IMR-90 (cell line): ENCODE data around the gene CES1. TPM values are rescaled to one million over a fixed set of nuclear protein-coding genes. Genes with fewer than 3 reads are reported as not detected.

Experiments used
- ATAC-seq: fragments of 200-7000 bp; cut with Tn5 transposase; 2 replicates; pipeline ENCODE4 v1.9.1; 2020; ENCODE audit warnings: low read depth, mild to moderate bottlenecking, moderate library complexity
- BruUV-seq: library from RNA; stranded (reverse); fragments of 400-500 nt; replicated peaks from 2 replicates; lab custom pipeline; 2021; lab: Mats Ljungman, UMichigan
- CTCF ChIA-PET: fragments of 300-600 bp; formaldehyde crosslinking; extraction: SDS; loops from one replicate; lab custom pipeline; 2021; ENCODE audit warnings: antibody characterized with exemption; lab: Yijun Ruan, JAX
- POLR2A ChIA-PET: fragments of 300-600 bp; sonication (Branson Sonifier 250); formaldehyde crosslinking; loops from one replicate; lab custom pipeline; 2022; ENCODE audit warnings: antibody characterized with exemption; ENCODE audit not compliant: unreplicated experiment; lab: Charles Lee
- DNase-seq: peaks from one replicate; pipeline ENCODE4 v3.0.0; 2013
- H2AFZ ChIP-seq: replicated peaks from 2 replicates; pipeline ENCODE3; 2013; ENCODE audit warnings: low read length, mild to moderate bottlenecking; ENCODE audit not compliant: poor library complexity
- H2AK5ac ChIP-seq: 2 replicates; pipeline ENCODE4 v1.6.1; 2013; ENCODE audit warnings: low read depth, low read length, inconsistent platforms
- H2AK9ac ChIP-seq: replicated peaks from 2 replicates; pipeline ENCODE3; 2013; ENCODE audit warnings: mild to moderate bottlenecking, low read depth, low read length, moderate library complexity; ENCODE audit not compliant: poor library complexity
- H2BK120ac ChIP-seq: 2 replicates; pipeline ENCODE4 v1.6.1; 2013; ENCODE audit warnings: low read depth, low read length, inconsistent platforms
- H2BK15ac ChIP-seq: 3 replicates; pipeline ENCODE4 v1.6.1; 2013; ENCODE audit warnings: low read depth, low read length, inconsistent platforms
- H2BK20ac ChIP-seq: 2 replicates; pipeline ENCODE4 v1.6.1; 2013; ENCODE audit warnings: low read depth, mild to moderate bottlenecking, inconsistent platforms, low read length, moderate library complexity
- H2BK5ac ChIP-seq: 2 replicates; pipeline ENCODE4 v1.6.1; 2013; ENCODE audit warnings: mild to moderate bottlenecking, low read depth, low read length, inconsistent platforms; ENCODE audit not compliant: poor library complexity, severe bottlenecking
- H3K14ac ChIP-seq: replicated peaks from 2 replicates; pipeline ENCODE4 v1.6.1; 2013; ENCODE audit warnings: low read depth, low read length, inconsistent platforms
- H3K18ac ChIP-seq: 2 replicates; pipeline ENCODE4 v1.6.1; 2013; ENCODE audit warnings: low read depth, low read length, control low read depth
- H3K23ac ChIP-seq: 2 replicates; pipeline ENCODE4 v1.6.1; 2013; ENCODE audit warnings: low read depth, low read length, inconsistent platforms
- H3K27ac ChIP-seq: 2 replicates; pipeline ENCODE4 v1.5.1; 2013; ENCODE audit warnings: mild to moderate bottlenecking, control low read depth, low read length; ENCODE audit not compliant: insufficient read depth
- H3K27me3 ChIP-seq: 2 replicates; pipeline ENCODE4 v1.6.1; 2013; ENCODE audit warnings: low read length; ENCODE audit not compliant: control insufficient read depth, insufficient read depth
- H3K36me3 ChIP-seq: 2 replicates; pipeline ENCODE4 v1.6.1; 2013; ENCODE audit warnings: low read length, mixed read lengths; ENCODE audit not compliant: control insufficient read depth, insufficient read depth
- H3K4ac ChIP-seq: 2 replicates; pipeline ENCODE4 v1.6.1; 2013; ENCODE audit warnings: low read depth, low read length, inconsistent platforms
- H3K4me1 ChIP-seq: 2 replicates; pipeline ENCODE4 v1.6.1; 2013; ENCODE audit warnings: low read length, mixed read lengths; ENCODE audit not compliant: control insufficient read depth, insufficient read depth
- H3K4me2 ChIP-seq: 2 replicates; pipeline ENCODE4 v1.6.1; 2013; ENCODE audit warnings: low read depth, mild to moderate bottlenecking, control low read depth, low read length, moderate library complexity
- H3K4me3 ChIP-seq: 2 replicates; pipeline ENCODE4 v1.5.1; 2013; ENCODE audit warnings: low read depth, mild to moderate bottlenecking, control low read depth, low read length, moderate library complexity; ENCODE audit not compliant: insufficient read depth
- H3K56ac ChIP-seq: 2 replicates; pipeline ENCODE4 v1.6.1; 2013; ENCODE audit warnings: low read length, inconsistent platforms; ENCODE audit not compliant: insufficient read depth; ENCODE audit errors: extremely low read depth
- H3K79me1 ChIP-seq, 2 experiments: 2 replicates each; pipeline ENCODE4 v1.6.1; 2013; ENCODE audit warnings: low read length in 2 of 2, inconsistent platforms in 1 of 2, low read depth in 1 of 2
- H3K9ac ChIP-seq: 2 replicates; pipeline ENCODE4 v1.6.1; 2013; ENCODE audit warnings: low read depth, low read length, control low read depth
- H3K9me1 ChIP-seq: 2 replicates; pipeline ENCODE4 v1.6.1; 2013; ENCODE audit warnings: low read length, inconsistent platforms; ENCODE audit not compliant: insufficient read depth
- H3K9me3 ChIP-seq: 2 replicates; pipeline ENCODE4 v1.6.1; 2013; ENCODE audit warnings: low read length; ENCODE audit not compliant: control insufficient read depth, insufficient read depth
- H4K20me1 ChIP-seq: 2 replicates; pipeline ENCODE4 v1.6.1; 2013; ENCODE audit warnings: low read length, inconsistent platforms; ENCODE audit not compliant: insufficient read depth
- H4K5ac ChIP-seq: 2 replicates; pipeline ENCODE4 v1.6.1; 2013; ENCODE audit warnings: mild to moderate bottlenecking, low read depth, low read length, control low read depth
- H4K8ac ChIP-seq, 2 experiments: 2 replicates each; pipeline ENCODE4 v1.6.1; 2013; ENCODE audit warnings: low read depth in 2 of 2, low read length in 2 of 2, control low read depth in 1 of 2, inconsistent platforms in 1 of 2
- H4K91ac ChIP-seq: 2 replicates; pipeline ENCODE4 v1.6.1; 2013; ENCODE audit warnings: low read depth, low read length, inconsistent platforms; ENCODE audit not compliant: insufficient read depth
- BHLHE40 ChIP-seq: fragments of 150-350 bp; IDR thresholded peaks from 2 replicates; pipeline ENCODE4 v1.6.1; 2016; ENCODE audit warnings: mild to moderate bottlenecking, low read depth, low read length
- CEBPB ChIP-seq: IDR thresholded peaks from 2 replicates; pipeline ENCODE4 v1.6.1; 2012; ENCODE audit warnings: low read depth, low read length, improper control_type of control experiment
- CHD1 ChIP-seq: IDR thresholded peaks from 2 replicates; pipeline ENCODE4 v1.6.1; 2012; ENCODE audit warnings: low read depth, low read length, improper control_type of control experiment
- CTCF ChIP-seq: conservative IDR thresholded peaks from 2 replicates; pipeline ENCODE4 v1.5.1; 2012; ENCODE audit warnings: mild to moderate bottlenecking, low read depth, low read length, improper control_type of control experiment
- FOS ChIP-seq: fragments of 150-350 bp; IDR thresholded peaks from 2 replicates; pipeline ENCODE4 v1.6.1; 2016; ENCODE audit warnings: low read depth, low read length
- MAFK ChIP-seq: IDR thresholded peaks from 2 replicates; pipeline ENCODE4 v1.6.1; 2012; ENCODE audit warnings: low read depth, low read length, improper control_type of control experiment
- MAZ ChIP-seq: IDR thresholded peaks from 2 replicates; pipeline ENCODE4 v1.6.1; 2012; ENCODE audit warnings: low read depth, mild to moderate bottlenecking, low read length, improper control_type of control experiment, moderate library complexity, borderline replicate concordance
- MXI1 ChIP-seq: IDR thresholded peaks from 2 replicates; pipeline ENCODE4 v1.6.1; 2012; ENCODE audit warnings: low read depth, mild to moderate bottlenecking, low read length, moderate library complexity, borderline replicate concordance
- NFE2L2 ChIP-seq: fragments of 150-350 bp; IDR thresholded peaks from 2 replicates; pipeline ENCODE4 v1.6.1; 2016; ENCODE audit warnings: low read depth, mild to moderate bottlenecking, low read length
- POLR2A ChIP-seq: IDR thresholded peaks from 2 replicates; pipeline ENCODE4 v1.6.1; 2012; ENCODE audit warnings: mild to moderate bottlenecking, low read depth, low read length
- RAD21 ChIP-seq: IDR thresholded peaks from 2 replicates; pipeline ENCODE4 v1.6.1; 2012; ENCODE audit warnings: low read length, improper control_type of control experiment
- RCOR1 ChIP-seq: IDR thresholded peaks from 2 replicates; pipeline ENCODE4 v1.6.1; 2012; ENCODE audit warnings: mild to moderate bottlenecking, low read length, improper control_type of control experiment; ENCODE audit not compliant: insufficient replicate concordance
- RFX5 ChIP-seq: IDR thresholded peaks from 2 replicates; pipeline ENCODE4 v1.8.0; 2012; ENCODE audit warnings: low read depth, mild to moderate bottlenecking, low read length, moderate library complexity
- SMC3 ChIP-seq: fragments of 150-350 bp; IDR thresholded peaks from 2 replicates; pipeline ENCODE4 v1.6.1; 2016; ENCODE audit warnings: low read depth, mild to moderate bottlenecking, antibody characterized with exemption, low read length, moderate library complexity
- USF2 ChIP-seq: fragments of 150-350 bp; IDR thresholded peaks from 2 replicates; pipeline ENCODE4 v1.6.1; 2017; ENCODE audit warnings: mild to moderate bottlenecking, antibody characterized with exemption, low read length, low read depth
- WGBS, 2 experiments: methylation state at CpG; one replicate each; pipeline versions ENCODE4 v1.1.5 to v1.1.7; 2013; ENCODE audit warnings: missing lambda C conversion rate in 2 of 2; ENCODE audit not compliant: insufficient read length in 1 of 2; ENCODE audit errors: extremely low coverage in 2 of 2; 5-methylcytosine and 5-hydroxymethylcytosine counted together
- dilution Hi-C: fragments of 300-500 bp; cut with HindIII; formaldehyde crosslinking; loops from one replicate; pipeline ENCODE4 v1.14.3; 2018; ENCODE audit warnings: low sequenced_read_pairs; ENCODE audit not compliant: unreplicated experiment
- in situ Hi-C: fragments of 300-500 bp; cut with MboI; formaldehyde crosslinking; loops from 3 replicates; pipeline ENCODE4 v1.14.3; 2019; ENCODE audit warnings: low sequenced_read_pairs, inconsistent platforms, mixed read lengths
- intact Hi-C: fragments of 100-400 bp; cut with micrococcal nuclease; formaldehyde crosslinking; loops from 2 replicates; pipeline ENCODE4 v1.10.0; 2022
- polyA plus RNA-seq, 3 experiments: library from polyadenylated mRNA; depleted of rRNA; stranded (reverse); fragments of >200 nt; gene quantifications; 2 replicates each; pipeline ENCODE4 v1.2.3, GENCODE V29; 2012; ENCODE audit warnings: low replicate concordance in 1 of 3
- total RNA-seq: library from RNA; depleted of rRNA; stranded (reverse); fragments of >200 nt; gene quantifications from 2 replicates; pipeline ENCODE4 v1.2.3, GENCODE V29; 2012
- TF ChIP-seq, protein P1 (sequence below): fragments of 150-350 bp; IDR thresholded peaks from 2 replicates; pipeline ENCODE4 v1.6.1; 2016; ENCODE audit warnings: low read depth, mild to moderate bottlenecking, low read length, moderate library complexity, borderline replicate concordance

The CES1 gene
- total and polyA plus RNA-seq, 2 of the 4 experiments (the other 2 are of a cell fraction): 0.03 TPM; not detected in 1

DNA sequence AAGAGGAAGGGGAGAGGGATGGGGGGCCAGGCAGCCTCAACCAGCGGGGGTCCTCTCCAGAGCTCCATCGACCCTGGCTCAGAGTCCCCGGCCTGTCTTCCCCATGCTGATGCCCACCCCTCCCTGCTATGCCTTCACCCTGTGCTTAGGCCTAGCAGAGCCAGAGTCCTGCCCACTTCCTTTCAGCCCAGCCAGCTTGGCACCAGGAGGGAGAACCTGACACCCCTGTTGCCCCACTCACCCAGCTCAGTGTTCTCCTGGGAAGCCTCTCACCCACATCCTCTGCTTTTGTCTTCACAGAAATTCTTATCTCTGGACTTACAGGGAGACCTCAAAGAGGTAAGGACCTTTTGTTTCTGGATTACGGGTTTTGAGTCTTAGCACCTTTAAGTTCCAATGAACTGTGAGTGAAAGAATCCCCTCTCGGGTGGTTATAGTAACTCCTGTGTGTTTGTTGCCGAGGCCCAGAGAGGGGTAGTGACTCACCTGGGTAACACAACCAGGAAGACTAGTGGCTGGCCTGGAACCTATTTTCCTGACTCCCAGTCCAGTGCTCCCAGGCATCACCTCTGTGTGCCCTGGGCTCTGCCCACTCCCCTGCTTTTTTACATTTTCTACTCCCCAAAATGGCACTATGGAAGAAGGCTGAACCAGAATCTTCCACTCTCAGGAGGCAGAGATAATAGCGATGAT, 53.3 kb downstream of the CES1 start:
- H3K14ac ChIP-seq: no peak overlapping the region
- no peaks in the 10 kb centered on the region for H3K9me3 ChIP-seq
- H2BK120ac ChIP-seq: no peak overlapping the region
- H3K9me1 ChIP-seq: no peaks in the 10 kb centered on the region
- no peak overlapping the region for H3K56ac ChIP-seq
- in situ Hi-C loops: no loop called here
- H3K23ac ChIP-seq: no peak overlapping the region
- H3K4me2 ChIP-seq: no peak overlapping the region
- H2AFZ ChIP-seq: no peak overlapping the region
- DNase-seq (no peak), ATAC-seq (no peak)
- no peaks in the 10 kb centered on the region for H3K36me3 ChIP-seq
- CTCF ChIA-PET: no interaction called here
- H2BK20ac ChIP-seq: no peak overlapping the region
- H4K91ac ChIP-seq: no peak overlapping the region
- BruUV-seq: no TSS peak
- intact Hi-C loops: no loop called here
- dilution Hi-C loops: no loop called here
- H2AK9ac ChIP-seq: no peak overlapping the region
- no peaks in the 10 kb centered on the region for H3K4me1 ChIP-seq
- H3K4ac ChIP-seq: no peak overlapping the region
- no peaks in the 10 kb centered on the region for H3K79me1 ChIP-seq
- H3K27me3 ChIP-seq: no peaks in the 10 kb centered on the region
- no peak overlapping the region for H2BK15ac ChIP-seq
- POLR2A ChIA-PET: no interaction called here
- no peak overlapping the region for H3K18ac ChIP-seq
- TF ChIP-seq, protein P1, sequence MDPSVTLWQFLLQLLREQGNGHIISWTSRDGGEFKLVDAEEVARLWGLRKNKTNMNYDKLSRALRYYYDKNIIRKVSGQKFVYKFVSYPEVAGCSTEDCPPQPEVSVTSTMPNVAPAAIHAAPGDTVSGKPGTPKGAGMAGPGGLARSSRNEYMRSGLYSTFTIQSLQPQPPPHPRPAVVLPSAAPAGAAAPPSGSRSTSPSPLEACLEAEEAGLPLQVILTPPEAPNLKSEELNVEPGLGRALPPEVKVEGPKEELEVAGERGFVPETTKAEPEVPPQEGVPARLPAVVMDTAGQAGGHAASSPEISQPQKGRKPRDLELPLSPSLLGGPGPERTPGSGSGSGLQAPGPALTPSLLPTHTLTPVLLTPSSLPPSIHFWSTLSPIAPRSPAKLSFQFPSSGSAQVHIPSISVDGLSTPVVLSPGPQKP: no peak
- TF ChIP-seq MAFK: no peak
- no peak for TF ChIP-seq SMC3
- TF ChIP-seq BHLHE40: no peak
- no peak for TF ChIP-seq CHD1
- TF ChIP-seq MAZ: no peak
- no peak for TF ChIP-seq FOS
- TF ChIP-seq RAD21: no peak
- no peak for TF ChIP-seq RCOR1
- no peak for TF ChIP-seq CTCF
- TF ChIP-seq MXI1: no peak
- no peak for TF ChIP-seq USF2
- no peak for TF ChIP-seq POLR2A
- TF ChIP-seq RFX5: no peak
- TF ChIP-seq CEBPB: no peak
- TF ChIP-seq NFE2L2: no peak
- H3K27ac ChIP-seq: no peak overlapping the region
- H3K4me3 ChIP-seq: no peak overlapping the region
- WGBS, 2 experiments: 60% methylated on average over 2 of the region's 7 CpGs; no CpG with 5 or more reads in 1 of the 2 experiments
- no peak overlapping the region for H4K8ac ChIP-seq
- H4K20me1 ChIP-seq: no peaks in the 10 kb centered on the region
- H2BK5ac ChIP-seq: no peak overlapping the region
- H4K5ac ChIP-seq: no peak overlapping the region
- no peak overlapping the region for H3K9ac ChIP-seq
- H2AK5ac ChIP-seq: no peak overlapping the region
